SK-N-SH treated with all-trans-retinoic acid at 6 μM for 48 hours (cell line): Measurements from ENCODE around the gene RYK.

Experiments used
- ATAC-seq: fragments of 200-7000 bp; cut with Tn5 transposase; 3 replicates; pipeline ENCODE4 v1.9.1; 2020; ENCODE audit warnings: mild to moderate bottlenecking, moderate library complexity
- ARNTL ChIP-seq: fragments of 450-650 bp; formaldehyde crosslinking; IDR thresholded peaks from 2 replicates; pipeline ENCODE4 v1.5.0; 2020; ENCODE audit warnings: low read depth, mild to moderate bottlenecking, moderate library complexity, borderline replicate concordance
- BACH2 ChIP-seq: fragments of 250-450 bp; sonication (Bioruptor Pico); IDR thresholded peaks from 2 replicates; pipeline ENCODE4 v1.9.0; 2021; ENCODE audit warnings: mild to moderate bottlenecking, borderline replicate concordance
- CSDC2 ChIP-seq: fragments of 250-450 bp; sonication (Bioruptor Pico); IDR thresholded peaks from 2 replicates; pipeline ENCODE4 v1.5.0; 2020; ENCODE audit warnings: mild to moderate bottlenecking, moderate library complexity
- ESRRG ChIP-seq: fragments of 250-450 bp; sonication (Bioruptor Pico); IDR thresholded peaks from 2 replicates; pipeline ENCODE4 v1.6.1; 2021; ENCODE audit warnings: mild to moderate bottlenecking
- GLIS3 ChIP-seq: fragments of 250-450 bp; sonication (Bioruptor Pico); IDR thresholded peaks from 2 replicates; pipeline ENCODE4 v1.5.0; 2020; ENCODE audit warnings: mild to moderate bottlenecking, moderate library complexity
- ISL1 ChIP-seq: fragments of 250-450 bp; sonication (Bioruptor Pico); IDR thresholded peaks from 2 replicates; pipeline ENCODE4 v2.1.2; 2022; ENCODE audit warnings: mild to moderate bottlenecking, moderate library complexity
- OSR1 ChIP-seq: fragments of 250-450 bp; sonication (Bioruptor Pico); IDR thresholded peaks from 2 replicates; pipeline ENCODE4 v1.8.0; 2022; ENCODE audit warnings: moderate library complexity, mild to moderate bottlenecking, inconsistent platforms
- PATZ1 ChIP-seq: fragments of 250-450 bp; sonication (Bioruptor Pico); IDR thresholded peaks from 2 replicates; pipeline ENCODE4 v1.8.0; 2020; ENCODE audit warnings: mild to moderate bottlenecking, moderate library complexity, borderline replicate concordance
- PPARA ChIP-seq: fragments of 250-450 bp; sonication (Bioruptor Pico); IDR thresholded peaks from 2 replicates; pipeline ENCODE4 v1.5.0; 2020; ENCODE audit warnings: mild to moderate bottlenecking, borderline replicate concordance
- SNAI2 ChIP-seq: fragments of 250-450 bp; sonication (Bioruptor Pico); IDR thresholded peaks from 2 replicates; pipeline ENCODE4 v1.5.0; 2020; ENCODE audit warnings: mild to moderate bottlenecking, moderate library complexity
- TOX ChIP-seq: fragments of 250-450 bp; sonication (Bioruptor Pico); IDR thresholded peaks from 2 replicates; pipeline ENCODE4 v1.8.0; 2021; ENCODE audit warnings: mild to moderate bottlenecking, moderate library complexity, borderline replicate concordance
- ZC3H10 ChIP-seq: fragments of 250-450 bp; sonication (Bioruptor Pico); IDR thresholded peaks from 2 replicates; pipeline ENCODE4 v1.5.1; 2021; ENCODE audit warnings: mild to moderate bottlenecking, moderate library complexity
- ZFP3 ChIP-seq: fragments of 250-450 bp; sonication (Bioruptor Pico); IDR thresholded peaks from 2 replicates; pipeline ENCODE4 v1.5.0; 2020; ENCODE audit warnings: mild to moderate bottlenecking, moderate library complexity
- ZFP30 ChIP-seq: fragments of 450-650 bp; formaldehyde crosslinking; IDR thresholded peaks from 2 replicates; pipeline ENCODE4 v1.5.0; 2022; ENCODE audit warnings: mild to moderate bottlenecking, moderate library complexity
- ZNF565 ChIP-seq: fragments of 450-650 bp; formaldehyde crosslinking; conservative IDR thresholded peaks from 2 replicates; pipeline ENCODE4 v1.5.0; 2020; ENCODE audit warnings: low read depth, mild to moderate bottlenecking, moderate library complexity
- ZNF70 ChIP-seq: fragments of 450-650 bp; formaldehyde crosslinking; IDR thresholded peaks from 2 replicates; pipeline ENCODE4 v1.5.0; 2020; ENCODE audit warnings: mild to moderate bottlenecking, moderate library complexity
- TF ChIP-seq, protein P1 (sequence below): fragments of 250-450 bp; sonication (Bioruptor Pico); IDR thresholded peaks from 2 replicates; pipeline ENCODE4 v1.5.0; 2020; ENCODE audit warnings: mild to moderate bottlenecking, moderate library complexity
- TF ChIP-seq, protein P2 (sequence below): fragments of 250-450 bp; sonication (Bioruptor Pico); IDR thresholded peaks from 2 replicates; pipeline ENCODE4 v1.5.1; 2020; ENCODE audit warnings: low read depth, mild to moderate bottlenecking, moderate library complexity
- TF ChIP-seq, protein P3 (sequence below): fragments of 250-450 bp; sonication (Bioruptor Pico); IDR thresholded peaks from 2 replicates; pipeline ENCODE4 v1.8.0; 2021; ENCODE audit warnings: low read depth, mild to moderate bottlenecking, moderate library complexity, borderline replicate concordance

RYK gene

GRCh38 chr3:134163096-134163495, 87.6 kb downstream of the RYK start (continued):
- TF ChIP-seq PATZ1 (no peak), ESRRG (CRISPR knock-in tag) (no peak), ZNF565 (no peak)

DNA sequence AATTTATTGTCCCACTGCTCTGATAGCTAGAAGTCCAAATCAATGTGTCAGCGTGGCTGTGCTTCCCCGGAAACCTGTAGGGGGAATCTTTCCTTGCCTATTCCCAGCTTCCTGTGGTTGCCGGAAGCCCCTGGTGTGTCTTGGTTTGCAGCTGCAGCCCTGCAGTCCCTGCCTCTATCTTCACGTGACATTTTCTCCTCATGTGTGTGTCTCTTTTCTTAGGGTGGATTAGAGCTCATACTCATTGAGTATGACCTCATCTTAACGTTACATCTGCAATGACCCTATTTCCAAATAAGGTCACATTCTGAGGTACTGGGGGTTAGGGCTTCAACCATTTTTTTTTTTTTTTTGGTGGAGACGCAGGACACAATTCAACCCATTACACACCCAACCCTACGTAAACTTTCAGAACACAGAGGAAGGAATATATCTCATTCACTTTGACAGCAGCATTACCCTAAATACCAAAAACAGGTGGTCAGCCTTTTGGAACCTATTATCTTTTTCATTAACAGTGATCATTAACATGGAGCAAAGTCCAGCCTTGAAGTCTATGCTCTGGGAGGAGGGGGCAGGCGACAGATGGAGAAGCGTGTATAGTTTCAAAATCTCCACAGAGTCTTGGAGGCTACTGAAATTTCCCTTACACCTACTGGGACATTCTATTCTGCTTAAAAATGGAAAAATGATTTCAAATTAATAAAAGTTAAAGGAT, 88.6 kb downstream of the RYK start:
- TF ChIP-seq, protein P1, sequence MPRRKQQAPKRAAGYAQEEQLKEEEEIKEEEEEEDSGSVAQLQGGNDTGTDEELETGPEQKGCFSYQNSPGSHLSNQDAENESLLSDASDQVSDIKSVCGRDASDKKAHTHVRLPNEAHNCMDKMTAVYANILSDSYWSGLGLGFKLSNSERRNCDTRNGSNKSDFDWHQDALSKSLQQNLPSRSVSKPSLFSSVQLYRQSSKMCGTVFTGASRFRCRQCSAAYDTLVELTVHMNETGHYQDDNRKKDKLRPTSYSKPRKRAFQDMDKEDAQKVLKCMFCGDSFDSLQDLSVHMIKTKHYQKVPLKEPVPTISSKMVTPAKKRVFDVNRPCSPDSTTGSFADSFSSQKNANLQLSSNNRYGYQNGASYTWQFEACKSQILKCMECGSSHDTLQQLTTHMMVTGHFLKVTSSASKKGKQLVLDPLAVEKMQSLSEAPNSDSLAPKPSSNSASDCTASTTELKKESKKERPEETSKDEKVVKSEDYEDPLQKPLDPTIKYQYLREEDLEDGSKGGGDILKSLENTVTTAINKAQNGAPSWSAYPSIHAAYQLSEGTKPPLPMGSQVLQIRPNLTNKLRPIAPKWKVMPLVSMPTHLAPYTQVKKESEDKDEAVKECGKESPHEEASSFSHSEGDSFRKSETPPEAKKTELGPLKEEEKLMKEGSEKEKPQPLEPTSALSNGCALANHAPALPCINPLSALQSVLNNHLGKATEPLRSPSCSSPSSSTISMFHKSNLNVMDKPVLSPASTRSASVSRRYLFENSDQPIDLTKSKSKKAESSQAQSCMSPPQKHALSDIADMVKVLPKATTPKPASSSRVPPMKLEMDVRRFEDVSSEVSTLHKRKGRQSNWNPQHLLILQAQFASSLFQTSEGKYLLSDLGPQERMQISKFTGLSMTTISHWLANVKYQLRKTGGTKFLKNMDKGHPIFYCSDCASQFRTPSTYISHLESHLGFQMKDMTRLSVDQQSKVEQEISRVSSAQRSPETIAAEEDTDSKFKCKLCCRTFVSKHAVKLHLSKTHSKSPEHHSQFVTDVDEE (CRISPR knock-in tag) = no peak
- no peak for TF ChIP-seq ISL1 (CRISPR knock-in tag)
- TF ChIP-seq TOX (CRISPR knock-in tag) = no peak
- no peak for TF ChIP-seq PPARA (CRISPR knock-in tag)
- TF ChIP-seq CSDC2 (CRISPR knock-in tag) = no peak
- TF ChIP-seq, protein P2, sequence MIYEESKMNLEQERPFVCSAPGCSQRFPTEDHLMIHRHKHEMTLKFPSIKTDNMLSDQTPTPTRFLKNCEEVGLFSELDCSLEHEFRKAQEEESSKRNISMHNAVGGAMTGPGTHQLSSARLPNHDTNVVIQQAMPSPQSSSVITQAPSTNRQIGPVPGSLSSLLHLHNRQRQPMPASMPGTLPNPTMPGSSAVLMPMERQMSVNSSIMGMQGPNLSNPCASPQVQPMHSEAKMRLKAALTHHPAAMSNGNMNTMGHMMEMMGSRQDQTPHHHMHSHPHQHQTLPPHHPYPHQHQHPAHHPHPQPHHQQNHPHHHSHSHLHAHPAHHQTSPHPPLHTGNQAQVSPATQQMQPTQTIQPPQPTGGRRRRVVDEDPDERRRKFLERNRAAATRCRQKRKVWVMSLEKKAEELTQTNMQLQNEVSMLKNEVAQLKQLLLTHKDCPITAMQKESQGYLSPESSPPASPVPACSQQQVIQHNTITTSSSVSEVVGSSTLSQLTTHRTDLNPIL = no peak
- TF ChIP-seq GLIS3 = no peak
- TF ChIP-seq ZC3H10 (CRISPR knock-in tag) = no peak
- TF ChIP-seq ESRRG (CRISPR knock-in tag) = no peak
- no peak for TF ChIP-seq ZFP30 (CRISPR knock-in tag)
- no peak for TF ChIP-seq OSR1 (CRISPR knock-in tag)
- TF ChIP-seq ZNF70 (CRISPR knock-in tag) = no peak
- no peak for TF ChIP-seq ZNF565
- TF ChIP-seq ZFP3 = no peak
- TF ChIP-seq SNAI2 = no peak
- ATAC-seq = no peak

DNA sequence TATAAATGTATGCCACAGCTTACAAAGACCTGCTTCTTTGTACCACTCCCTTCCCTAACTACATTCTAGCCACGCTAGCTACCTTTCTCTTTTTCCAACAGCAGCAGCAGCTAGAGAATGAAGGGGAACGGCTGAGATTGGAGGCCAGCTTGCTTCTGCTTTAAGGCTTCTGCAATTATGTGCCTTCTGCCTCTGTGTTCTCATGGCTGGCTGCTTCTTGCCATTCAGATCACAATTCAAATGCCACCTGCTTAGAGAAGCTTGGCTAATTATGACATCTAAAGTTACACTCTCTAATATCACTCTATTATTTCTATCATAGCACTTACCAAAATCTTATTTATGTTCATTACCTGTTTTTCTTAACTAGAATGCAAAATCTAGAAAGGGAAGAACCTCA, 95.2 kb downstream of the RYK start:
- no peak for TF ChIP-seq CSDC2 (CRISPR knock-in tag)
- TF ChIP-seq ARNTL = no peak
- TF ChIP-seq ZNF565 = no peak
- TF ChIP-seq ZC3H10 (CRISPR knock-in tag) = no peak
- no peak for TF ChIP-seq GLIS3
- TF ChIP-seq, protein P1 (CRISPR knock-in tag) = no peak
- TF ChIP-seq OSR1 (CRISPR knock-in tag) = no peak
- no peak for TF ChIP-seq PPARA (CRISPR knock-in tag)
- TF ChIP-seq, protein P3, sequence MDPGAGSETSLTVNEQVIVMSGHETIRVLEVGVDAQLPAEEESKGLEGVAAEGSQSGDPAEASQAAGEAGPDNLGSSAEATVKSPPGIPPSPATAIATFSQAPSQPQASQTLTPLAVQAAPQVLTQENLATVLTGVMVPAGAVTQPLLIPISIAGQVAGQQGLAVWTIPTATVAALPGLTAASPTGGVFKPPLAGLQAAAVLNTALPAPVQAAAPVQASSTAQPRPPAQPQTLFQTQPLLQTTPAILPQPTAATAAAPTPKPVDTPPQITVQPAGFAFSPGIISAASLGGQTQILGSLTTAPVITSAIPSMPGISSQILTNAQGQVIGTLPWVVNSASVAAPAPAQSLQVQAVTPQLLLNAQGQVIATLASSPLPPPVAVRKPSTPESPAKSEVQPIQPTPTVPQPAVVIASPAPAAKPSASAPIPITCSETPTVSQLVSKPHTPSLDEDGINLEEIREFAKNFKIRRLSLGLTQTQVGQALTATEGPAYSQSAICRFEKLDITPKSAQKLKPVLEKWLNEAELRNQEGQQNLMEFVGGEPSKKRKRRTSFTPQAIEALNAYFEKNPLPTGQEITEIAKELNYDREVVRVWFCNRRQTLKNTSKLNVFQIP (CRISPR knock-in tag) = no peak
- TF ChIP-seq ISL1 (CRISPR knock-in tag) = no peak
- TF ChIP-seq SNAI2 = no peak
- no peak for TF ChIP-seq BACH2
- TF ChIP-seq ZNF70 (CRISPR knock-in tag) = no peak
- TF ChIP-seq PATZ1 = no peak
- TF ChIP-seq TOX (CRISPR knock-in tag) = no peak
- ATAC-seq = no peak
